Stimulated activated CD8-positive, alpha-beta memory T cell treated with anti-CD3 and anti-CD28 coated beads, Interleukin-4, amount 100 ng/mL, for 1 hour (primary cell): Measurements from ENCODE around the gene NEXMIF.
"Not testable (repeated sequence)": the region's sequence is repeated elsewhere in the genome, so short reads cannot be mapped to it uniquely, and the experiment has no call there.

Source experiments
- DNase-seq, 2 donors: peaks; one replicate each; pipeline ENCODE4 v3.0.0-alpha.2; 2020; ENCODE audit warnings: low read depth in 2 of 2, low spot score in 1 of 2

The NEXMIF gene

GRCh38 chrX:74797338-74797887 is 127.8 kb downstream of the NEXMIF start:
- no peak for DNase-seq

- no peak for DNase-seq
These were observed 136.6 kb downstream of the NEXMIF start for GRCh38 chrX:74788545-74789086.

- no peak for DNase-seq
These were observed 140.6 kb downstream of the NEXMIF start for GRCh38 chrX:74784629-74785028.

- no peak for DNase-seq
These were observed 143.7 kb downstream of the NEXMIF start for GRCh38 chrX:74781507-74782034.

- DNase-seq, result no peak
These were observed 146.1 kb downstream of the NEXMIF start for GRCh38 chrX:74779175-74779574.

GRCh38 chrX:74774988-74775387 is 150.3 kb downstream of the NEXMIF start:
- DNase-seq, result no peak

DNA sequence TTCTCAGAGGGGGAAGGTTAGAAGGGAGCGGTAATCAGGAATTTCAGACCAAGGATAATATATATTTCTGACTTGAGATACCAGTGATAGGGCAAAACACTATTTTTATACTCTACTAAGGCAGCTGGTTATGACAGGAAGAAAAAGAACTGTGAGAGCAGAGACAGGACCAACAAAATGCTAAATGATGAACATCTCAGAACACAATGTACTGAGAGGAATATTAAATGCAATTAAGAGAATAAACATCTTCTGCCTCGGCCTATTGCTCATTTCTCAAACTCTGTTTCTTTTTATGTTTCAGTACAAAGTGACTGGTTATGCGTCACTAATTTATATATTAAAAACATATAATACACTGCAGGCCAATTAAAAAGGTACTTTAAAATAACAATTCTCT is 188.8 kb downstream of the NEXMIF start:
- no peak for DNase-seq

DNA sequence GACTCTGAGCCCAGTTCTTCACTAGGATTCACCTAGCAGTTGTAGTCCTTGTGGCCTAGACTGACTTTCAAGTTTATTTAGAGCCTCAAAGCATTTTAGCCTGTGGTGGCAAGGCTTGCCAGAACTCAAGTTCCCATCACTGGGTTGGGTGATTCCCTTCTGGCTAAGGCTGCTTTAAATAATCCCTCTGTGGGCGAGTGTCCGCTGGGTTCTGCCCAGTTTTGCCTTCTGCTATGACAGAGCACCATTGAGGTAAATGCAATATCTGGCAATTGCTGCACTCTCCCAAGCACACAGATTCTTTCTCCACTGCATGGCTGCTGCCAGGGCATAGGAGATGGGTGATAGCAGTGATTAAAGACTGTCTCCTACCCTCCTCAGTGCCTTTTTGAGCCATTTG is 220.0 kb downstream of the NEXMIF start:
- DNase-seq, result no peak

GRCh38 chrX:74701343-74701742 is 223.9 kb downstream of the NEXMIF start:
- DNase-seq, result not testable (repeated sequence)

- DNase-seq, result no peak
These were observed 240.8 kb downstream of the NEXMIF start for GRCh38 chrX:74684466-74684865.
